ENCODE data around the gene FAM89A.
"Not testable (repeated sequence)": the region's sequence is repeated elsewhere in the genome, so short reads cannot be mapped to it uniquely, and the experiment has no call there.

Gene FAM89A

GRCh38 chr1:230985711-230986110, 54.3 kb downstream of the FAM89A start:
- H3K4me3 ChIP-seq (ENCODE audit: low read depth, low read length): no peak overlapping the region
- TF ChIP-seq, protein P1, sequence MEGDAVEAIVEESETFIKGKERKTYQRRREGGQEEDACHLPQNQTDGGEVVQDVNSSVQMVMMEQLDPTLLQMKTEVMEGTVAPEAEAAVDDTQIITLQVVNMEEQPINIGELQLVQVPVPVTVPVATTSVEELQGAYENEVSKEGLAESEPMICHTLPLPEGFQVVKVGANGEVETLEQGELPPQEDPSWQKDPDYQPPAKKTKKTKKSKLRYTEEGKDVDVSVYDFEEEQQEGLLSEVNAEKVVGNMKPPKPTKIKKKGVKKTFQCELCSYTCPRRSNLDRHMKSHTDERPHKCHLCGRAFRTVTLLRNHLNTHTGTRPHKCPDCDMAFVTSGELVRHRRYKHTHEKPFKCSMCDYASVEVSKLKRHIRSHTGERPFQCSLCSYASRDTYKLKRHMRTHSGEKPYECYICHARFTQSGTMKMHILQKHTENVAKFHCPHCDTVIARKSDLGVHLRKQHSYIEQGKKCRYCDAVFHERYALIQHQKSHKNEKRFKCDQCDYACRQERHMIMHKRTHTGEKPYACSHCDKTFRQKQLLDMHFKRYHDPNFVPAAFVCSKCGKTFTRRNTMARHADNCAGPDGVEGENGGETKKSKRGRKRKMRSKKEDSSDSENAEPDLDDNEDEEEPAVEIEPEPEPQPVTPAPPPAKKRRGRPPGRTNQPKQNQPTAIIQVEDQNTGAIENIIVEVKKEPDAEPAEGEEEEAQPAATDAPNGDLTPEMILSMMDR (IDR thresholded peaks at IDR 0.05; ENCODE audit: low read depth, low read length): no peak

DNA sequence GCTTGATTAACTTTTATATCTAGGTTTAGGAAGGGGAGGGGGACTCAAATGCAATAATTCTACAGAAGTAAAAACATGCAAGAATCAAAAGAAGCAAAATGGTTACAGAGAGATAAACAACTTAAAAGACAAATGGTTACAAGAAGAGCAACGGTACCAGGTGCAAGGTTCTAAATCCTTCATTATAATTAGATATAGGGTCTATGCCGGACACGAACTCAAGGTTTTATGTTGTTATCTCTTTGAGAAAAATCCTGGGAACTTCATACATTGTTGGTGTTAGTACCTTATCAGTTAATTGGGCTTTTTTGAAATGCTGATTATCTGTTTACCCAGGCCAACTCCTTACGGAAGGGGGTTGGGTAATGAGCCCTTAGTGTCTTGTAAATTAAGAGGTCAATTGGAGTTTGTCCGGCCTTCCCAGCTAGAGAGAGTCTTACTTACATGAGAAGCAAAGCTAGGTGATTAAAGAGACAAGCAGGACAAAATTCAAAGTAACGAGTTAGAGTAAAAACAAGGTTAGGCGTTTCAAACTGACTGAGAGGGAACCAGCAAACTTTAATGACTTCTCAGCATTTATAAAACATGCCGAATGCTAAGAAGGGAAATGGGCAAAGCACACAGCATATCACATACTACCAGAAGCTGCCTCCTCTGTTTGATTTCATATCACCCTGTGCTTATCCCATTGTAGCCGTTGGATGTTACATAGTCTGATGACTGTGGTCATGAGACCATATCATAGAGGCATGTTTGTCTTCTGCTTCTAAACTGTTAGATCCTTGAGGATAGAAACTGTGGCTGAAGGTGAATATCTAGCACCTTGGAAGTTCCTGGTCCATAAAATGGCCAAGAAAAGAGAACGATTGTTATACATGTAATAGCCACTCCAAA, 55.2 kb downstream of the FAM89A start:
- not testable (repeated sequence) for H3K4me3 ChIP-seq (ENCODE audit: low read depth, low read length)

DNA sequence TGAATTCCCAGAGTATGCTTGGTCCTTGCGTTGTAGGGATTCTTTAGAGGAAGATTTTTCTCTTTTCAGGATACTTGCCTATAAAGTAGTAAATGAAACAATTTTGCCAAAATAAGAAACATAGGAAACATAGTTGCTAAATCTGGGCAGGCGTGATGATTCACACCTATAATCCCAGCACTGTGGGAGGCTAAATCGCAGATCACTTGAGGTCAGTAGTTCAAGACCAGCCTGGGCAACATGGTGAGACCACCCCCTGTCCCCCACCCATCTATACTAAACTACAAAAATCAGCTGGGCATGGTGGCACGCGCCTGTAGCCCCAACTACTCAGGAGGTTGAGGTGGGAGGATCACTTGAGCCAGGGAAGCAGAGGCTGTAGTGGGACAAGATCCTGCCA, 56.2 kb downstream of the FAM89A start:
- H3K4me3 ChIP-seq (ENCODE audit: low read depth, low read length): no peak overlapping the region
- TF ChIP-seq, protein P1 (IDR thresholded peaks at IDR 0.05; ENCODE audit: low read depth, low read length): no peak

DNA sequence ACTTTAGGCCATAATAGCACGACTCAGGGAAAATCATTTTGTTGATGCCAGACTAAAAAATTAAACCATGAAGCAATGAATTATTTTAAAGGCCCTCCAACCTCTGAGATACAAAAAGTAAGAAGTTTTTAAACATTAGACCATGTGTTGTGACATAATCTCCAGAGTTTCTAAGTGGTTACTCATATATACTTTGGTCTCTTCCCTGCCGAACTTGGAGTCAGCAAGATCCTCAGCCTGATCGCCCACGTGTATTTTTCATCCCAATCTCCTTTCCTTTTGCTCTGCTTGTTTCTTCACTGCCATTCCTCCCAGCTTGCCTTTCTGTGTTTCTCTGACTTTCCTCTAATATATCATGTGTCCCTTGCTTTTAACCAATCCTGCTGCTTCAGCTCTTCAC, 57.4 kb downstream of the FAM89A start:
- TF ChIP-seq, protein P1 (IDR thresholded peaks at IDR 0.05; ENCODE audit: low read depth, low read length): no peak
- no peak overlapping the region for H3K4me3 ChIP-seq (ENCODE audit: low read depth, low read length)

DNA sequence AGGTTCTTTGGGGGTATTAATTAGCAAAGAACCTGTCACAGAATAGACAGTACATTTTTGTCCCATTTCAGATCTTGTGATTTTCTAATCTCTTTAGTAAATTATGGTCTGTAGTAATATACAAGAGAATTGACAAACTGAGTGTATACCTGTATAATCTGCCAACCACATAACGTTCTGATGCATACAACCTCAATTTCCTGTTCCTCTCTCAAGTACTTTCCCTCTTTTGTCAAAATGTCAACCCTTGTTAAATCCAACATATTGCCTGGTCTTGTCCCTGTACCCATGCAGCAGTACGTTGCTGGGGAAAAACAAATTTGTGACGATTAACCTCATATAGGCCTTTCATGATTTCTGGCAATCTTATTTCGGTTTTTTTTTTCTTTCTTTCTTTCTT, 60.1 kb downstream of the FAM89A start:
- TF ChIP-seq, protein P1 (IDR thresholded peaks at IDR 0.05; ENCODE audit: low read depth, low read length): no peak
- peak overlapping the region; percentile 92 for H3K4me3 ChIP-seq (ENCODE audit: low read depth, low read length)

DNA sequence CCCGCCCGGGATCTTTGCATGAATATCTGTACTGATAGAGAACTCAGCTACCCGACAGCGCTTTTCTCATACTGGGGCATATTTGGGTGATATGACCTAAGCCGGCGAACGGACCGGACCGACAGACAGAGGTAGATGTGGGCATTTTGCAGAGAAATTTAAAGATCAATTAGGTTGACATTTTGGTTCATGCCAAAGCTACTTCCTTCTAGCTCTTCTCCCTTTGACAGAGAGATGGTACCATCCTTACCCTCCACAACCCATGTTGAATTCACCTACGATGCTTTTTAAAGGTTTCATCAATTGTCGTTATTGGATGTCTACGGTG, 60.7 kb downstream of the FAM89A start:
- TF ChIP-seq, protein P1 (IDR thresholded peaks at IDR 0.05; ENCODE audit: low read depth, low read length): no peak
- H3K4me3 ChIP-seq (ENCODE audit: low read depth, low read length): peak overlapping the region; percentile 92

GRCh38 chr1:230978491-230979388, 61.3 kb downstream of the FAM89A start, which contains the start of the genes ARV1 and TTC13:
ARV1 (plus strand) TSS chr1:230979094; CDS start chr1:230979106, 12 bp downstream.
TTC13 (minus strand) TSS chr1:230978861; CDS start chr1:230978830, 31 bp downstream.
- TF ChIP-seq, protein P1 (IDR thresholded peaks at IDR 0.05; ENCODE audit: low read depth, low read length): no peak
- H3K4me3 ChIP-seq (ENCODE audit: low read depth, low read length): peak within 1 kb of the TSS; percentile 92
